GM12891 (cell line): Measurements from ENCODE around the gene RABAC1.

Experiments
- PAX5 ChIP-seq: IDR thresholded peaks from 2 replicates; pipeline ENCODE4 v1.6.1; 2011; ENCODE audit warnings: low read length, moderate library complexity, mild to moderate bottlenecking; ENCODE audit not compliant: insufficient read depth, severe bottlenecking
- POLR2A ChIP-seq: IDR thresholded peaks from 2 replicates; pipeline ENCODE4 v1.6.1; 2011; ENCODE audit warnings: low read depth, low read length, control low read depth
- POLR2AphosphoS5 ChIP-seq: IDR thresholded peaks from 2 replicates; pipeline ENCODE4 v1.6.1; 2011; ENCODE audit warnings: low read depth, low read length, control low read depth
- POU2F2 ChIP-seq: IDR thresholded peaks from 2 replicates; pipeline ENCODE4 v1.6.1; 2011; ENCODE audit warnings: low read depth, mild to moderate bottlenecking, control low read depth, low read length, moderate library complexity
- SPI1 ChIP-seq: IDR thresholded peaks from 2 replicates; pipeline ENCODE4 v1.6.1; 2011; ENCODE audit warnings: low read depth, low read length, control low read depth
- TAF1 ChIP-seq: IDR thresholded peaks from 2 replicates; pipeline ENCODE4 v1.6.1; 2011; ENCODE audit warnings: low read depth, low read length, control low read depth

- TF ChIP-seq POLR2A (no peak), PAX5 (no peak), POLR2AphosphoS5 (no peak), SPI1 (no peak), TAF1 (no peak), POU2F2 (no peak)
Observed at GRCh38 chr19:41981724-41982123, 22.6 kb upstream of the RABAC1 start.
